GM19328 (cell line): ENCODE data around the gene WDR72.
"Not testable (repeated sequence)": the region's sequence is repeated elsewhere in the genome, so short reads cannot be mapped to it uniquely, and the experiment has no call there.

Source experiments
- ATAC-seq: cut with Tn5 transposase; IDR thresholded peaks from one replicate; pipeline ENCODE4 v1.9.1; 2021; ENCODE audit warnings: mild to moderate bottlenecking, moderate library complexity; ENCODE audit not compliant: unreplicated experiment

The WDR72 gene

GRCh38 chr15:53591041-53591440, 168.4 kb downstream of the WDR72 start:
- no peak for ATAC-seq

GRCh38 chr15:53590380-53590779, 169.1 kb downstream of the WDR72 start:
- no peak for ATAC-seq

- no peak for ATAC-seq
These were observed 169.9 kb downstream of the WDR72 start for GRCh38 chr15:53589520-53590057.

GRCh38 chr15:53588773-53589172, 170.7 kb downstream of the WDR72 start:
- no peak for ATAC-seq

GRCh38 chr15:53586799-53587198, 172.7 kb downstream of the WDR72 start:
- no peak for ATAC-seq

- ATAC-seq, result no peak
These were observed 177.9 kb downstream of the WDR72 start for GRCh38 chr15:53581513-53581912.

- no peak for ATAC-seq
These were observed 179.1 kb downstream of the WDR72 start for GRCh38 chr15:53580366-53580765.

GRCh38 chr15:53576841-53577240, 182.6 kb downstream of the WDR72 start:
- ATAC-seq, result no peak

GRCh38 chr15:53573091-53573490, 186.4 kb downstream of the WDR72 start:
- ATAC-seq, result no peak

GRCh38 chr15:53569751-53570480, 189.5 kb downstream of the WDR72 start:
- ATAC-seq, result no peak

GRCh38 chr15:53566912-53567311, 192.6 kb downstream of the WDR72 start:
- ATAC-seq, result no peak

GRCh38 chr15:53565721-53566120, 193.7 kb downstream of the WDR72 start:
- ATAC-seq, result no peak

GRCh38 chr15:53564647-53565046, 194.8 kb downstream of the WDR72 start:
- no peak for ATAC-seq

GRCh38 chr15:53563627-53564026, 195.8 kb downstream of the WDR72 start:
- ATAC-seq, result no peak

- no peak for ATAC-seq
These were observed 199.8 kb downstream of the WDR72 start for GRCh38 chr15:53559364-53560277.

- no peak for ATAC-seq
These were observed 201.1 kb downstream of the WDR72 start for GRCh38 chr15:53558384-53558783.

GRCh38 chr15:53555226-53555625, 204.2 kb downstream of the WDR72 start:
- ATAC-seq, result no peak

- no peak for ATAC-seq
These were observed 209.7 kb downstream of the WDR72 start for GRCh38 chr15:53549697-53550305.

GRCh38 chr15:53548236-53548635, 211.2 kb downstream of the WDR72 start:
- no peak for ATAC-seq

- not testable (repeated sequence) for ATAC-seq
These were observed 218.7 kb downstream of the WDR72 start for GRCh38 chr15:53540626-53541300.

GRCh38 chr15:53539878-53540277, 219.6 kb downstream of the WDR72 start:
- no peak for ATAC-seq
